OCI-LY3 (cell line): Measurements from ENCODE around the gene ABCG8.

Experiments used
- CTCF ChIP-seq: fragments of 200-600, 300-600 bp; sonication (generic); IDR thresholded peaks from 2 replicates; pipeline ENCODE4 v1.5.1; 2014; ENCODE audit warnings: antibody characterized with exemption, low read length, low read depth
- EZH2phosphoT487 ChIP-seq: fragments of 200-600 bp; shearing (Covaris generic); IDR thresholded peaks from 2 replicates; pipeline ENCODE4 v1.6.1; 2018; ENCODE audit warnings: antibody characterized with exemption, mixed run types, low read depth

GRCh38 chr2:43877782-43878464, 39.2 kb downstream of the ABCG8 start:
- TF ChIP-seq CTCF (peak; percentile 97), EZH2phosphoT487 (no peak)
